ENCODE results near the gene DPP9. TPM values are rescaled to one million over a fixed set of nuclear protein-coding genes. Genes with fewer than 3 reads are reported as not detected.

The DPP9 gene
- total RNA-seq, 2 experiments from 2014 or later, result 40.2 to 63.8 TPM

DNA sequence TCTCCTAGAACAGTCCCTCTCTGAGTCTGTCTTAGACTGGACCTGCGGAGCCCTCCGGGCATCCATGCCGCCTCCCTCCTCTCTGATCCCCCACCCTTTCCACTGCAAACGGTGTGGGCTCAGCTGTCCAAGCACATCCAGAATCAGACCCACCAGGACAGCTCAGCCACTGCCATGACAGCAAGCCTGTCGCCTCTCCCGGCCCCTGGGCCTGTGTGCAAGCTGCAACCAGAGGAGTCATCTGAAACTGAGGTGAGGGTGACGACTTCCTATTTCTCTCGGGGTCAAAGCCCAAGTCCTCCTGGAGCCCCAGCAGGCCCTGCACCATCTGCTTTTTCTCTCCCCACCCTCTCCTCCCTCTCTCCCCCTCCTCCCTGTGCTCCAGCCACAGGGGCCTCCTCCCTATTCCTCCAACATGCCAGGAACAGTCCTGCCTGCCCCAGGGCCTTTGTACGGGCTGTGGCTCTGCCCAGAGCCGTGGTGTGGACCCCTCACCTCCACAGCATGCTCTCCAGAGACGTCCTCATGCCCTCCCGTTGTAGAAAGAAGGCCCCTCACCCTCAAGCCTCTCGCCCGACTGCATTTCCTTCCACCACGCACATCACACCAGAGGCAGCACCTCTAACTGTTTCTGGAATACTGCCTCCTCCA is 30.0 kb downstream of the DPP9 start:
- DNase-seq (ENCODE audit: low spot score), result no peak
- intact Hi-C loops (cut with micrococcal nuclease; ENCODE audit: unreplicated experiment), result no loop called here
- TF ChIP-seq CTCF (conservative IDR thresholded peaks at IDR 0.05; ENCODE audit: low read length) (no peak), EZH2phosphoT487 (IDR thresholded peaks at IDR 0.05; ENCODE audit: borderline replicate concordance, low read depth, low read length) (no peak)
- Histone ChIP-seq H3K36me3 (ENCODE audit: insufficient read depth, low read length) (peaks cover 80% of the 10 kb centered on the region), H3K9me3 (ENCODE audit: low read length) (no peaks in the 10 kb centered on the region), H3K4me1 (ENCODE audit: insufficient read depth, low read length, poor library complexity, severe bottlenecking) (no peaks in the 10 kb centered on the region), H3K9me2 (ENCODE audit: insufficient read depth, low read length) (no peaks in the 10 kb centered on the region), H3K4me2 (ENCODE audit: low read length) (no peak overlapping the region), H3K27ac (ENCODE audit: low read depth, low read length, poor library complexity, severe bottlenecking) (no peak overlapping the region), H3K79me2 (ENCODE audit: insufficient read depth, low read depth, low read length) (no peaks in the 10 kb centered on the region), H4K20me1 (ENCODE audit: insufficient read depth, low read length) (no peaks in the 10 kb centered on the region), H3K4me3 (ENCODE audit: low read depth, low read length, poor library complexity, severe bottlenecking) (no peak overlapping the region), H2AFZ (ENCODE audit: low read length) (no peak overlapping the region)
- no TSS peak for BruUV-seq (replicated peaks)
- POLR2A ChIA-PET, result no interaction called here
- CTCF ChIA-PET (ENCODE audit: unreplicated experiment), result no interaction called here

GRCh38 chr19:4693078-4693350 is 30.6 kb downstream of the DPP9 start:
- H3K36me3 ChIP-seq (ENCODE audit: insufficient read depth, low read length), result peaks cover 81% of the 10 kb centered on the region
- CTCF ChIA-PET (ENCODE audit: unreplicated experiment), result no interaction called here

More at GRCh38 chr19:4693078-4693350, 30.6 kb downstream of the DPP9 start:
- Histone ChIP-seq H3K9me2 (ENCODE audit: insufficient read depth, low read length) (no peaks in the 10 kb centered on the region), H3K27ac (ENCODE audit: low read depth, low read length, poor library complexity, severe bottlenecking) (no peak overlapping the region), H4K20me1 (ENCODE audit: insufficient read depth, low read length) (no peaks in the 10 kb centered on the region), H3K4me2 (ENCODE audit: low read length) (no peak overlapping the region), H3K79me2 (ENCODE audit: insufficient read depth, low read depth, low read length) (no peaks in the 10 kb centered on the region), H2AFZ (ENCODE audit: low read length) (no peak overlapping the region), H3K9me3 (ENCODE audit: low read length) (no peaks in the 10 kb centered on the region), H3K4me3 (ENCODE audit: low read depth, low read length, poor library complexity, severe bottlenecking) (no peak overlapping the region), H3K4me1 (ENCODE audit: insufficient read depth, low read length, poor library complexity, severe bottlenecking) (no peaks in the 10 kb centered on the region)
- no peak for DNase-seq (ENCODE audit: low spot score)
- no TSS peak for BruUV-seq (replicated peaks)
- TF ChIP-seq EZH2phosphoT487 (IDR thresholded peaks at IDR 0.05; ENCODE audit: borderline replicate concordance, low read depth, low read length), result no peak
- TF ChIP-seq CTCF (conservative IDR thresholded peaks at IDR 0.05; ENCODE audit: low read length), result no peak
- POLR2A ChIA-PET, result no interaction called here
- intact Hi-C loops (cut with micrococcal nuclease; ENCODE audit: unreplicated experiment), result no loop called here

Measured in OCI-LY7 (cell line).